Measurements from ENCODE around the gene CADM2. TPM values are rescaled to one million over a fixed set of nuclear protein-coding genes. Genes with fewer than 3 reads are reported as not detected.

Gene CADM2
- total RNA-seq, 1 donor from 2014 or later = 4.2 TPM

- H3K27ac ChIP-seq (ENCODE audit: low read depth, low read length) = no peak overlapping the region
- no peak overlapping the region for H3K4me3 ChIP-seq (ENCODE audit: low read length in 3 of 3)
- H3K9me3 ChIP-seq (ENCODE audit: control insufficient read depth in 3 of 3, low read length in 3 of 3) = no peaks in the 10 kb centered on the region
- no peak overlapping the region for H3K9ac ChIP-seq (ENCODE audit: low read depth in 1 of 3, low read length in 3 of 3)
- H3K4me1 ChIP-seq (ENCODE audit: control insufficient read depth in 3 of 3, insufficient read depth in 3 of 3, low read length in 3 of 3) = no peaks in the 10 kb centered on the region
- no peaks in the 10 kb centered on the region for H3K27me3 ChIP-seq (ENCODE audit: control insufficient read depth in 3 of 3, insufficient read depth in 3 of 3, low read length in 3 of 3)
- no peaks in the 10 kb centered on the region for H3K36me3 ChIP-seq (ENCODE audit: control insufficient read depth in 3 of 3, insufficient read depth in 3 of 3, low read length in 3 of 3)
Measured at GRCh38 chr3:85377115-85377514, 418.3 kb downstream of the CADM2 start.

DNA sequence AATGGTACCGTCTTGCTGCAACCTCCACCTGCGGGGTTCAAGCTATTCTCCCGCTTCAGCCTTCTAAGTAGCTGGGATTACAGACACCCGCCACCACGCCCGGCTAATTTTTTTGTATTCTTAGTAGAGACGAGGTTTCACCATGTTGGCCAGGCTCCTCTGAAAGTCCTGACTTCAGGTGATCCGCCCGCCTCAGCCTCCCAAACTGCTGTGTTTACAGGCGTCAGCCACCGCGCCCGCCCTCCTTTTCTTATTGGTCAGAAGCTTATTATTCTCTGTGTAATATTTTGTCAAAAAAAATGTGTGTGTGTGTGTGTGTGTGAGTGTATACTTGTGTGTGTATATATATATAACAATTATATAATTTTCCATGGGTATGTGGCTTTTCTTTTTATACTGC is 425.6 kb downstream of the CADM2 start:
- Histone ChIP-seq H3K4me1 (ENCODE audit: control insufficient read depth in 3 of 3, insufficient read depth in 3 of 3, low read length in 3 of 3) (no peaks in the 10 kb centered on the region), H3K9ac (ENCODE audit: low read depth in 1 of 3, low read length in 3 of 3) (no peak overlapping the region), H3K36me3 (ENCODE audit: control insufficient read depth in 3 of 3, insufficient read depth in 3 of 3, low read length in 3 of 3) (no peaks in the 10 kb centered on the region), H3K27me3 (ENCODE audit: control insufficient read depth in 3 of 3, insufficient read depth in 3 of 3, low read length in 3 of 3) (no peaks in the 10 kb centered on the region), H3K9me3 (ENCODE audit: control insufficient read depth in 3 of 3, low read length in 3 of 3) (no peaks in the 10 kb centered on the region), H3K27ac (ENCODE audit: low read depth, low read length) (no peak overlapping the region), H3K4me3 (ENCODE audit: low read length in 3 of 3) (no peak overlapping the region)

- Histone ChIP-seq H3K36me3 (ENCODE audit: control insufficient read depth in 3 of 3, insufficient read depth in 3 of 3, low read length in 3 of 3) (no peaks in the 10 kb centered on the region), H3K4me1 (ENCODE audit: control insufficient read depth in 3 of 3, insufficient read depth in 3 of 3, low read length in 3 of 3) (no peaks in the 10 kb centered on the region), H3K27ac (ENCODE audit: low read depth, low read length) (no peak overlapping the region), H3K4me3 (ENCODE audit: low read length in 3 of 3) (no peak overlapping the region), H3K9me3 (ENCODE audit: control insufficient read depth in 3 of 3, low read length in 3 of 3) (no peaks in the 10 kb centered on the region), H3K9ac (ENCODE audit: low read depth in 1 of 3, low read length in 3 of 3) (no peak overlapping the region), H3K27me3 (ENCODE audit: control insufficient read depth in 3 of 3, insufficient read depth in 3 of 3, low read length in 3 of 3) (no peaks in the 10 kb centered on the region)
Measured at GRCh38 chr3:85387913-85388505, 429.2 kb downstream of the CADM2 start.

- no peak overlapping the region for H3K27ac ChIP-seq (ENCODE audit: low read depth, low read length)
- no peaks in the 10 kb centered on the region for H3K27me3 ChIP-seq (ENCODE audit: control insufficient read depth in 3 of 3, insufficient read depth in 3 of 3, low read length in 3 of 3)
- H3K4me3 ChIP-seq (ENCODE audit: low read length in 3 of 3) = no peak overlapping the region
- no peaks in the 10 kb centered on the region for H3K4me1 ChIP-seq (ENCODE audit: control insufficient read depth in 3 of 3, insufficient read depth in 3 of 3, low read length in 3 of 3)
- no peaks in the 10 kb centered on the region for H3K9me3 ChIP-seq (ENCODE audit: control insufficient read depth in 3 of 3, low read length in 3 of 3)
- H3K9ac ChIP-seq (ENCODE audit: low read depth in 1 of 3, low read length in 3 of 3) = no peak overlapping the region
- H3K36me3 ChIP-seq (ENCODE audit: control insufficient read depth in 3 of 3, insufficient read depth in 3 of 3, low read length in 3 of 3) = no peaks in the 10 kb centered on the region
Measured at GRCh38 chr3:85394424-85394823, 435.6 kb downstream of the CADM2 start.

- Histone ChIP-seq H3K27me3 (ENCODE audit: control insufficient read depth in 3 of 3, insufficient read depth in 3 of 3, low read length in 3 of 3) (no peaks in the 10 kb centered on the region), H3K36me3 (ENCODE audit: control insufficient read depth in 3 of 3, insufficient read depth in 3 of 3, low read length in 3 of 3) (no peaks in the 10 kb centered on the region), H3K27ac (ENCODE audit: low read depth, low read length) (no peak overlapping the region), H3K9ac (ENCODE audit: low read depth in 1 of 3, low read length in 3 of 3) (no peak overlapping the region), H3K9me3 (ENCODE audit: control insufficient read depth in 3 of 3, low read length in 3 of 3) (no peaks in the 10 kb centered on the region), H3K4me3 (ENCODE audit: low read length in 3 of 3) (no peak overlapping the region), H3K4me1 (ENCODE audit: control insufficient read depth in 3 of 3, insufficient read depth in 3 of 3, low read length in 3 of 3) (no peaks in the 10 kb centered on the region)
Measured at GRCh38 chr3:85397434-85397833, 438.6 kb downstream of the CADM2 start.

GRCh38 chr3:85426121-85426520 is 467.3 kb downstream of the CADM2 start:
- no peaks in the 10 kb centered on the region for H3K9me3 ChIP-seq (ENCODE audit: control insufficient read depth in 3 of 3, low read length in 3 of 3)
- no peak overlapping the region for H3K27ac ChIP-seq (ENCODE audit: low read depth, low read length)
- no peaks in the 10 kb centered on the region for H3K27me3 ChIP-seq (ENCODE audit: control insufficient read depth in 3 of 3, insufficient read depth in 3 of 3, low read length in 3 of 3)
- H3K9ac ChIP-seq (ENCODE audit: low read depth in 1 of 3, low read length in 3 of 3) = no peak overlapping the region
- H3K4me1 ChIP-seq (ENCODE audit: control insufficient read depth in 3 of 3, insufficient read depth in 3 of 3, low read length in 3 of 3) = no peaks in the 10 kb centered on the region
- H3K4me3 ChIP-seq (ENCODE audit: low read length in 3 of 3) = no peak overlapping the region
- no peaks in the 10 kb centered on the region for H3K36me3 ChIP-seq (ENCODE audit: control insufficient read depth in 3 of 3, insufficient read depth in 3 of 3, low read length in 3 of 3)

DNA sequence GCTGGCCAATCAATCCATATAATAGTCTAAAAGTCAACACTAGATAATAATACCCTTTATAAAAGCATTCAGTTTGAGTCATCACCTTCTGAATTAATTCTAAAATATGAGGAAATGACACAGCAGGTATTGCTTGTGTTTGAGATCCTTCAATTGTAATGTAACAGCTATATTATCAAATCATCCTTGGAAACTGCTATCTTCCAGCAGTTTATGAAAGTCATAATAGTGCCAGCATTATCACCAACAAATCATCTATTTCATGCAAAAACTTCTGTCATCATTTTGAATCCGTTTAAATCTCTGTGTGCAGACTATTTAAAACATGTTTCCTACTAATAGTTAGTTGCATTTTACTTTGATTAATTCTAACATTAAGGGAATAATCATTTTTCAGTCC is 468.7 kb downstream of the CADM2 start:
- Histone ChIP-seq H3K9me3 (ENCODE audit: control insufficient read depth in 3 of 3, low read length in 3 of 3) (no peaks in the 10 kb centered on the region), H3K9ac (ENCODE audit: low read depth in 1 of 3, low read length in 3 of 3) (no peak overlapping the region), H3K27me3 (ENCODE audit: control insufficient read depth in 3 of 3, insufficient read depth in 3 of 3, low read length in 3 of 3) (no peaks in the 10 kb centered on the region), H3K4me3 (ENCODE audit: low read length in 3 of 3) (no peak overlapping the region), H3K27ac (ENCODE audit: low read depth, low read length) (no peak overlapping the region), H3K4me1 (ENCODE audit: control insufficient read depth in 3 of 3, insufficient read depth in 3 of 3, low read length in 3 of 3) (no peaks in the 10 kb centered on the region), H3K36me3 (ENCODE audit: control insufficient read depth in 3 of 3, insufficient read depth in 3 of 3, low read length in 3 of 3) (no peaks in the 10 kb centered on the region)

- H3K4me1 ChIP-seq (ENCODE audit: control insufficient read depth in 3 of 3, insufficient read depth in 3 of 3, low read length in 3 of 3) = no peaks in the 10 kb centered on the region
Measured at GRCh38 chr3:85432081-85432480, 473.3 kb downstream of the CADM2 start.

GRCh38 chr3:85433319-85433718 is 474.5 kb downstream of the CADM2 start:
- Histone ChIP-seq H3K27me3 (ENCODE audit: control insufficient read depth in 3 of 3, insufficient read depth in 3 of 3, low read length in 3 of 3) (no peaks in the 10 kb centered on the region), H3K9ac (ENCODE audit: low read depth in 1 of 3, low read length in 3 of 3) (no peak overlapping the region), H3K36me3 (ENCODE audit: control insufficient read depth in 3 of 3, insufficient read depth in 3 of 3, low read length in 3 of 3) (no peaks in the 10 kb centered on the region), H3K4me1 (ENCODE audit: control insufficient read depth in 3 of 3, insufficient read depth in 3 of 3, low read length in 3 of 3) (no peaks in the 10 kb centered on the region), H3K27ac (ENCODE audit: low read depth, low read length) (no peak overlapping the region), H3K9me3 (ENCODE audit: control insufficient read depth in 3 of 3, low read length in 3 of 3) (no peaks in the 10 kb centered on the region), H3K4me3 (ENCODE audit: low read length in 3 of 3) (no peak overlapping the region)

More at GRCh38 chr3:85432081-85432480, 473.3 kb downstream of the CADM2 start:
- H3K36me3 ChIP-seq (ENCODE audit: control insufficient read depth in 3 of 3, insufficient read depth in 3 of 3, low read length in 3 of 3) = no peaks in the 10 kb centered on the region
- H3K9me3 ChIP-seq (ENCODE audit: control insufficient read depth in 3 of 3, low read length in 3 of 3) = no peaks in the 10 kb centered on the region
- no peak overlapping the region for H3K27ac ChIP-seq (ENCODE audit: low read depth, low read length)
- no peaks in the 10 kb centered on the region for H3K27me3 ChIP-seq (ENCODE audit: control insufficient read depth in 3 of 3, insufficient read depth in 3 of 3, low read length in 3 of 3)
- H3K9ac ChIP-seq (ENCODE audit: low read depth in 1 of 3, low read length in 3 of 3) = no peak overlapping the region
- H3K4me3 ChIP-seq (ENCODE audit: low read length in 3 of 3) = no peak overlapping the region

- H3K27me3 ChIP-seq (ENCODE audit: control insufficient read depth in 3 of 3, insufficient read depth in 3 of 3, low read length in 3 of 3) = no peaks in the 10 kb centered on the region
Measured at GRCh38 chr3:85455561-85456200, 496.9 kb downstream of the CADM2 start.

More at GRCh38 chr3:85455561-85456200, 496.9 kb downstream of the CADM2 start:
- H3K36me3 ChIP-seq (ENCODE audit: control insufficient read depth in 3 of 3, insufficient read depth in 3 of 3, low read length in 3 of 3) = no peaks in the 10 kb centered on the region
- no peak overlapping the region for H3K9ac ChIP-seq (ENCODE audit: low read depth in 1 of 3, low read length in 3 of 3)
- no peaks in the 10 kb centered on the region for H3K9me3 ChIP-seq (ENCODE audit: control insufficient read depth in 3 of 3, low read length in 3 of 3)
- no peaks in the 10 kb centered on the region for H3K4me1 ChIP-seq (ENCODE audit: control insufficient read depth in 3 of 3, insufficient read depth in 3 of 3, low read length in 3 of 3)
- no peak overlapping the region for H3K27ac ChIP-seq (ENCODE audit: low read depth, low read length)
- no peak overlapping the region for H3K4me3 ChIP-seq (ENCODE audit: low read length in 3 of 3)
